Fibroblast of the conjunctiva (primary cell): Measurements from ENCODE around the gene DNAJC18.

Source experiments
- DNase-seq: peaks from one replicate; pipeline ENCODE4 v3.0.0-alpha.2; 2010; ENCODE audit warnings: low read depth

Gene DNAJC18

DNA sequence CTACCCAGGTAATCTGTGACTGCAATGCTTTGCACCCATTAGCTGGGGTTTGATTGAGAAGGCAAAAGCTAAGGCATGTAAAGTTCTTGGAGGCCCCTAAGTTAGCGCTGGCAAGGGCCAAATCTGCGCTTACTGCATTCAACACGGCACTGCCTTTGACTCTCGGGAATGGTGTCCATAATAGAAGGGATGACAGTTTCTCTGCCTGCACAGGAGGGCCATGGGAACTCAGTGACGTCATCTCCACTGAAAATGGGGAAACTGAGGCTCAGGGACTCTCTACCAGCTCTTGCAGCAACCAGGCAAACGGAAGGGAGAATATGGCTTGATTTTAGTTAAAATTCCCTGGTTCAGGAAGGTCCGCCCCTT lies 35.9 kb downstream of the DNAJC18 start:
- DNase-seq = no peak

GRCh38 chr5:139402561-139403158 lies 36.7 kb downstream of the DNAJC18 start:
- no peak for DNase-seq

DNA sequence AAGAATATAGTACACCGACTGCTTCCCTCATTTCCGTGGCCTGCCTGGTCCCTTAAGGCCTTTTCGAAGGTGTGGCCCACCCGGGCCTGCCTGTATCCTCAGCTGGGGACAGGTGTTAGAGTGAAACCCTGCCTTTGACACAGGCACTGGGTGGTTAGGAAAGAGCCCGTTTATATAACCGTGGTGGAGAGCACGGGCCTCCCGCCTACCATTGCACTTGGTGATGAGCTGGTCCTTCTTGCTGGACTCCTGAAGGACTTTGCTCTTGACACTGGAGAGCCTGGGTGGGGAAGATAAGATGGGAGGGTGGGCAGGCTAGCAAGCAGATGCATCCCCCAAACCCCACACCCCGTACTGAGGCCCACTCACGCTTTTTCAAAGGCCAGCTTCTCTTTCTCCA lies 37.8 kb downstream of the DNAJC18 start:
- DNase-seq = no peak

GRCh38 chr5:139399501-139400121 lies 39.7 kb downstream of the DNAJC18 start:
- no peak for DNase-seq

DNA sequence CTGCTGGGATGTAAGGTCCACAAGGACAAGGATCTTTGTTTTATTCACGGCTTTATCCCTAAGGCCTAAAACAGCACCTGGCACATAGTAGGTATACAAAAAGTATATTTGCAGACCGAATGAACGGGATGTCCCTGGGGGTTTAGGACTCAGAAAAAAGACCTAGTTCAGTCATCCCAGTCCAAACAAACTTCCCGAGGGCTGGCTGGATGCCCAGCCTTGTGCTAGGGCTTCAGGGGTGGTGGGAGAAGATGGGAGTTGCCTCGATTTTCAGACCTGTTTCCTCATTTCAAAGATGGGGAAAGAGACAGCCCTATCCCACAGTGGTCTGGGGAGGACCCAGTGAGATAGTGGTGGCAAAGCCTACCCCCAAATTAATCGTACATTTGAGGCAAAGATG lies 41.4 kb downstream of the DNAJC18 start:
- no peak for DNase-seq

- DNase-seq = no peak
Observed at GRCh38 chr5:139396691-139397090, 42.6 kb downstream of the DNAJC18 start.

- DNase-seq = no peak
Observed at GRCh38 chr5:139395844-139396640, 43.3 kb downstream of the DNAJC18 start.

DNA sequence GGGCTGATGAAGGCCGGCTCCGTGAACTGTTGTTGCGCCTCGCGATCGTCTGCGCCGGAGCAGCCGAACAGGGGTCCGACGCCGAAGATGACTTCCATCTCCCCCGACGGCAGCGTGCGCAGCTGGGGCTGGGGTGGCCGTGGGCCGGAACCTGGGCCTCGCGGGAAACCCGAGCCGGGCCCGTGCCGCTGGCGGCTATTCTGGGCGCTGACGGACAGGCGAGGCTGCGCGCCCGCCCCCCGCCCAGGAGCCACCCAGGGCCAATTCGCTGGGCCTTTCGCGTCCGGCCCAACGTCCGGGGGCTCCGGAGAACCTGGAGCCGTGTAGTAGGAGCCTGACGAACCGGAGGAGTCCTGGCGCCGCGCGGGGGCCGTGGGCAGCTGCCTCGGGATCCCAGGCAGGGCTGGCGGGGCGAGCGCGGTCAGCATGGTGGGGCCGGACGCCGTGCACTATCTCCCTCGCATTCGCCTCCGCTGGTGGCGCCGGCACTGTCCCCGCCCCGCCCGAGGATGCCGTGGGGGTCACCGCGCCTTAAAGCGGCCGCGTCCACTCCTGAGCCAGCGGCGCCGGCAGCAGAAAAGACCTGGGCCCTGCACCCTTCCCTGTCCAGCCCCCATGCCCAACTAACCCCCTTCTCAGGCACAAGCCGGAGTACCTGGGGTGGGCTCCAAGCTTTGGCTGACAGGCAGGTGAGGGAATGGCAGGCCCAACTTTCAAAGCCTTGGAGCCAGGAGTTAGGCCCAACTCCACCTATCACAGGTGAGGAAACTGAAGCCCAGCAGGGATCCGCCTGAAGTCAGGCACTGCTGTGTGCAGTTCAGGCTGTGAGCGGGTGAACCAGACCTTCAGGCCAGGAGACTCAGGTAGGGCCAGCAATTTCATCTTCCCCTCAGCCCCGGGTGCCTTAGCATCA lies 44.4 kb downstream of the DNAJC18 start, which contains the start of gene PROB1:
PROB1 (minus strand) TSS at position 451 of the 913 bp plus-strand sequence; CDS start at position 428, 23 bp downstream.
- DNase-seq = no peak

- no peak for DNase-seq
Observed at GRCh38 chr5:139394123-139394653, 45.1 kb downstream of the DNAJC18 start.

DNA sequence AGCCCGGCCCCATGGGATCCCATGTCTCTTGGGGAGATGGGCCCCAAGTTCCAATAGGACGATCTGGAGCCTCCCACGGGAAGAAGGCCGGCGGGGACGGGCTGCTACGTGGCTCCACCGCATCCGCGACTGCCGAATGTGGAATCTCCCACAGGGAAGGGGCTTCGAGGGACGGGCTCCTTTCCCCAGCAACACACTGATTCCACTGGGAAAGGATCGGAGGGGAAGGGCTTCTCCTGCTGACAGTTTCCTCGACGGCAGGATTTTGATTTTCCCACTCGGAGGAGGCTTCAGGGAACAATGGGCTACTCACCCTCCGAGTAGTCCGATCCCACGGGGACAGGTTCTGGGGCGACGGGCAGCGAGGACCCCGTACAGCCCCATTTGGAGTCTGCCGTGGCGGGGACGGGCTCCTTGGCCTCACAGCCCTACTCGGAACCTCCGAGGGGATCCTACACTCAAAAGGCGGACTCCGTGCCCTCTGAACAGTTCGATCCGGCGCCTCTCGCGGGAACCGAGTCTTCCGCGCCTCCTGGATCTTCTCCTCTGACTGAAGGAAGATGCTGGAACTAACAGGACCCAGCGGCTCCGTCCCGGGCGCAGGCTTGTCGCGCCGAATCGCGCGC lies 45.7 kb downstream of the DNAJC18 start:
- DNase-seq = no peak

DNA sequence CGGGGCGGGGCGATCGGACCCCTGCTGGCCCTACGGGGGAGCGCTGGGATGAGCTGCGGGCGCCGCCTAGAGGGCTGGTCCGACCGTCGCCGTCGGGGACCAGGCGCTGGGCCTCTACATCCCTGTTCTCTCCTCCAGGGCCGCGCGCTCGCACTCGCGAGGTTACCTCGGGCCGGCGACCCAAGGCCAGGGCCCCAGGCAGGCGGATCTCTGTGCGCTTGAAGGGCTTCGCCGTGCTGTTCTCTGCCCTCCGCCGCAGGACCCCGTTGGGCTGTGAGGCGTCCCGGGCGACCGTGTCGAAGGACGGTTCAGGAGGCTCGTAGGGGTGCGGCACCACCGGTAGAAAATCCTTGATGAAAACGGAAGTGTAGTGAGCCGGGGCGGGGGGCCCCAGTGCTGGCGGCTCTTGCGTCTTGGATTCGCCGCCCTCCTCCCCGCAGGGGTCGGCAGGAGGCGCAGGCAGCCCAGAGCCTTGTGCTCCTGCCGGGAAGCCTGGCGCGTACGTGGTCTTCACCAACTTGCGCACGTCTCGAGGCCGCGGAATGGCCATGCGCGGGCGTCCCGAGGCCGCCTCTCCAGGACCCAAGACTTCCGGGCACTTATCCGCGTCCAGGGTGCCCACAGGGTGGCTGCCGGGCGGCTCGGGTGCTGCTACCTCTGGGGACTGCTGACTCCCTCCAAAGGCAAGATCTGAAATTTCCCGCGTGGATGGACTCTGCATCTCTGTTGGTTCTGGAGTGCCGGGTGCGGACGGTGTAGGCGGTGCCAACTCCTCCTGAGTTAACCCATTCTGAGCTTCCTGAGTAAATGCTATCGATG lies 46.4 kb downstream of the DNAJC18 start:
- DNase-seq = peak; percentile 48

DNA sequence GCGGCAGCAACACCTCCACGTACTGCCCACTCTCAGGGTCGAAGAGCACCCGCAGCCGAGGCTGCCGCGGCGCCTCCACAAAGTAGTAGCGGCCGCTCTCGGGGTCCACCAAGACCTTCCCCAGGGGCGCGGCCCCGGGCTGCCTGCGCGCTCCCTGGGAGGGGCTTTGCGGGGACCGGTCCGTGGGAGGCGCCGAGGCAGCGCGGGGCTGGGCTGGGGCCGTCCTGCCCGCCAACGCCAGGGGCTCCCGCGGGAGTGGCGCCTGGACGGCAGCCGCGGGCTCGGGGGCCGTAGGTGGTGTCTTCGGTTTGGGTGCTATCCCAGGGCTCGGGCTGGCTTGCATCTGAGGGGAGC lies 47.0 kb downstream of the DNAJC18 start:
- no peak for DNase-seq

- DNase-seq = no peak
Observed at GRCh38 chr5:139391570-139392323, 47.6 kb downstream of the DNAJC18 start.

DNA sequence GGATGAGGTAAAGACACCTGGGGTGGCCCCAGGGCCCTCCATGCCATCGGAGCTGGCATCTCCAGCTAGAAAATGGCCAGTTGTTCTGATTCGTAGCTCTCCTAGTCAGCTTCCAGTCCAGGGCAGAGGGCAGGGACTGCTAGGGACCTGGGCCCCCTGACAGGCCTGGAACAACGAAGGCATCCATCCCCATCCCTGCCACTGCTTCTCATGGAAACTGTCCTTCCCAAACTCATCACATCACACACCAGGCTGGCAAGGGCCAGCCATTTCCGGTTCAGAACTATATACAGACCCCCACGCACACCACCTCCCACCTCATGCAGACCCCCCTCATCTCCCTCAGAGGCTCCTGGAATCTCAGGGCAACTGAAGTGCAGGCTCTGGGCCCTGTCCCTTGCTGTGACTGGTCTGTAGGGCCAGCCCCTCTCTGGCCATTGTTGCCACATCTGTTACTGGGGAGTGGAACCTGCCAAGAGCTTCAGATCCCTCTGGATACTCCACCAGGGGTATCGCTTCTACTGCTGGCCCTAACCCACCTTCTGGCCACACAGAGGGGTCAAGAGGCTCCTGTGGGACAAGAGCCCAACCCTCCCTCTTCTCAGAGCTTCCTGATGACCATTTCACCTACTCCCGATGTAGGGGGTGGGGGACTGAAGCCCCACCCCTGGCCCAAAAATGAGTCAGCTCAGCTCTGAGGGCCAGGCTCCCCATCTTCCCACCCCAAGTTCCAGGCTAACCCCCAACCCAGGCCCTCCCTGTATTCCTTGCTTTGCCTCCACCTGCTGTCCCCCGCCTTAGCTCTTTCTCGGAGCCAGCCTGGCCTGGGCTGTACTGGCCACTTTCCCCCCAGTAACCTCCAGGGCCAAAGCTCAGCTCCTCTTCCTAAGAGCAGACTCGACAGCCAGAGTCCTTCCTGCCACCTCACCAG lies 48.4 kb downstream of the DNAJC18 start:
- DNase-seq = no peak

DNA sequence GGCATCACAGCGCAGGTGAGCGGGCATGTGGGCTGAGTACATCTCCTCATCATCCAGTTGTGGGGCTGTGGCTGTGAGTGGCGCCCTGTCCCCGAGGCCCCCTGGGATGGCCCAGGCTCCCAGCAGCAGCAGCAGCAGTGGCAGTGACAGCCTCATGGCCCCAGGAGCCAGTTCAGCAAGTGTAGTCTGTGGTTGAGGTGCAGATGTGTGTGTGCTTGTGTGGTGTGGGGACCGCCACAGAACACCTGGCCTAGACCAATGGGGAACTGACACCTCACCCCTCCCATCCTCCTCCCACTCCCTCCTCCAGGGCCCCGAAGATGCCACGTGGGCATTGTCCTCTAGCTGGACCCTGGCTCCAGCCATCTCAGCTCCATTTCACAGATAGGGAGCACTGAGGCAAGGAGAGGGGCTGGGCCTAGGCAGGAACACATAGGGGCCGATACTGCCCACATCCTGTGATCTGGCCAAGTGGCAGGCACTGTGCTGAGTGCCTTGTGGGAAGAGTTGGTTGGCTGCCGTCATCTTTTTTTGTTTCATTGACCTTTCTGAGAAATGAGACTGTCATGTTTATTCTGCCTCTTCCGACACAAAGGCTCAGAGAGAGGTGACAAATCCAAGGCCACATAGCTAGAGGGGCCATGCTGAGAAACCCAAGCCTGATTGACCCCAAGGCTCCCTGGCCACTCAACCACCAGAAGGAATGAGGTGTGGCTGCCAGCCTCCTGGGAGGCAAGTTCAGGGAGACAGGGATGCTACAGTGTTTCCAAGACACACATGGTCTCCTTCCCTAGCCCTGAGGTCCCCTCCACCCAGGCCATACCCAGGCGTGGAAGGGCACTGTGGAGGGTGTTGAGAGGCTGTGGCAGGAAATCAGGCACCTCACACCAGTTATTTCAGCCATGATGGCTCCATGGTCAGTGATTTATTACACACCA lies 49.4 kb downstream of the DNAJC18 start, which contains the start of gene MZB1:
MZB1 (minus strand) TSS at position 213 of the 938 bp plus-strand sequence; CDS start at position 156, 57 bp downstream.
- DNase-seq = no peak

DNA sequence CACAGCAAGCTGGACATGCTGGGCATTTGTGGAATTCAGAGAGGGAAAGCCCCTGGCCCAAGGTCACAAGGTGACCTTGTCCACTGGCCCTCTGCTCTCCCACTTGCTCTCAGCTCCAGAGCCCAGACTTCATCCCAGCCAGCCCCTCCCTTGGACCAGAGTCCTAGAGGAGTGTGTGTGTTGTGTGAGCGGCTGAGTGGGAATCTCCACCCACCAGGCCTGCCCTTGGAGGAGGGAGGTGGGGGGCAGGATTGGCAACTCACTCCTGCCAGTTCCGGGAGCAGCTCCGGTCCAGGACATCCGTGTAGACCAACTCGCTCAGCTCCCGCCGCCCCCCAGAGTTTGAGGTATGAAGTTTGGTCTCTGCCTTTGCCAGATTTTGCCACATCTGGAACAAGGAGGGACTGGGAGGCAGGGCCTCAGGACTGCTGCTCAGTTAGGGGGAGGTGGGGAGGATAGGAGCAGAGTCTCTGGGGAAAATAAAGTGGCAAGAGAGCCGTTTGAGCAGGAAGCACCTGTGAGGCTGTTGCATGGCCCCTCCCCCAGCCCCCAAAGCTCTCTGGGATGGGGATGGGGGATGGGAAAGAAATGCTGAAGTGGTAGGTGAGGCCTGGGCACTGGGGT lies 51.0 kb downstream of the DNAJC18 start:
- no peak for DNase-seq

GRCh38 chr5:139387611-139388197 lies 51.6 kb downstream of the DNAJC18 start:
- no peak for DNase-seq
